ACC112 (cell line): Measurements from ENCODE around the gene PIP5K1A.

Source experiments
- H2AFZ ChIP-seq: fragments of 200-600 bp; sonication (generic); one replicate; pipeline ENCODE4 v1.6.0; 2017; ENCODE audit warnings: antibody characterized with exemption, low read length; ENCODE audit not compliant: unreplicated experiment
- H3K27ac ChIP-seq: fragments of 200-600 bp; sonication (generic); 2 replicates; pipeline ENCODE4 v1.5.1; 2014; ENCODE audit warnings: low read depth, mild to moderate bottlenecking, antibody characterized with exemption, low read length, moderate library complexity
- H3K27me3 ChIP-seq: fragments of 200-600 bp; sonication (generic); 2 replicates; pipeline ENCODE4 v1.6.1; 2014; ENCODE audit warnings: mild to moderate bottlenecking, antibody characterized with exemption, low read length, moderate library complexity, mixed read lengths; ENCODE audit not compliant: insufficient read depth
- H3K36me3 ChIP-seq: fragments of 200-600 bp; sonication (generic); 2 replicates; pipeline ENCODE4 v1.6.1; 2016; ENCODE audit warnings: mild to moderate bottlenecking, antibody characterized with exemption, low read length, moderate library complexity, mixed read lengths; ENCODE audit not compliant: insufficient read depth
- H3K4me1 ChIP-seq: fragments of 200-600 bp; sonication (generic); one replicate; pipeline ENCODE4 v1.6.1; 2016; ENCODE audit warnings: low read length, mixed read lengths; ENCODE audit not compliant: insufficient read depth, unreplicated experiment, control insufficient read depth
- H3K4me3 ChIP-seq: fragments of 200-600 bp; sonication (generic); 2 replicates; pipeline ENCODE4 v1.5.1; 2014; ENCODE audit warnings: mild to moderate bottlenecking, low read depth, low read length
- H3K79me2 ChIP-seq: fragments of 200-600 bp; sonication (generic); one replicate; pipeline ENCODE4 v1.6.0; 2016; ENCODE audit warnings: low read length; ENCODE audit not compliant: control insufficient read depth, unreplicated experiment, insufficient read depth

PIP5K1A gene

GRCh38 chr1:151289991-151290708 is 91.8 kb downstream of the PIP5K1A start:
- Histone ChIP-seq H3K4me3 (no peak overlapping the region), H3K4me1 (no peaks in the 10 kb centered on the region), H3K36me3 (peaks cover 4% of the 10 kb centered on the region; the same call in 1 of the 2 replicates), H2AFZ (no peak overlapping the region), H3K27ac (no peak overlapping the region), H3K79me2 (no peaks in the 10 kb centered on the region), H3K27me3 (no peaks in the 10 kb centered on the region)

GRCh38 chr1:151290709-151291303 is 92.5 kb downstream of the PIP5K1A start:
- Histone ChIP-seq H3K4me1 (no peaks in the 10 kb centered on the region), H3K27me3 (no peaks in the 10 kb centered on the region), H3K27ac (no peak overlapping the region), H3K36me3 (peaks cover 7% of the 10 kb centered on the region; the same call in 1 of the 2 replicates), H2AFZ (no peak overlapping the region), H3K79me2 (no peaks in the 10 kb centered on the region), H3K4me3 (no peak overlapping the region)

- Histone ChIP-seq H3K27ac (no peak overlapping the region), H3K4me3 (no peak overlapping the region), H3K36me3 (peaks cover 11% of the 10 kb centered on the region; the same call in 1 of the 2 replicates), H3K4me1 (no peaks in the 10 kb centered on the region), H3K27me3 (no peaks in the 10 kb centered on the region), H2AFZ (no peak overlapping the region), H3K79me2 (no peaks in the 10 kb centered on the region)
Observed at GRCh38 chr1:151292207-151293030, 94.1 kb downstream of the PIP5K1A start.

DNA sequence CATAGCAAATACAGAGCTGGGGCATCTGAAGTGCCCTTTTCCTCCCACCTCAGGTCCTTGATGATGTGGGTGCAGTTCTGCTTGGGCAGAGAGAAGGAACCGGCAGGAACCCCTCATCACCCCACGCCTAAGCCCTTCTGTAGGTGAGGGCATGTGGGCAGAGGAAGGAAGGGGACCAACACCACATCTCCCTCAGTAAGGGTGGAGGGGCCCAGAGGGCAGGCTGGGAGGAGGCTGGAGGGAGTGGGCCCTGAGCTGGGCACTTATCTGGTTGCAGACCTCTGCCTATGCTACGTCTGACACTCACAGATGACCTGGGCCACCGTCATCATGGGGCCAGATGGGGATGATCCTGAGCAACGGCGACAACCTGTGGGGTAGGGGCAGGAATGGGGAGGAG is 94.7 kb downstream of the PIP5K1A start:
- Histone ChIP-seq H3K4me3 (no peak overlapping the region), H3K79me2 (no peaks in the 10 kb centered on the region), H3K4me1 (no peaks in the 10 kb centered on the region), H3K27me3 (no peaks in the 10 kb centered on the region), H2AFZ (no peak overlapping the region), H3K27ac (no peak overlapping the region), H3K36me3 (peaks cover 16% of the 10 kb centered on the region; the same call in 1 of the 2 replicates)

- H3K4me3 ChIP-seq: no peak overlapping the region
- H3K79me2 ChIP-seq: no peaks in the 10 kb centered on the region
- H3K27me3 ChIP-seq: no peaks in the 10 kb centered on the region
- H2AFZ ChIP-seq: no peak overlapping the region
- peaks cover 26% of the 10 kb centered on the region for H3K36me3 ChIP-seq
- H3K4me1 ChIP-seq: no peaks in the 10 kb centered on the region
- no peak overlapping the region for H3K27ac ChIP-seq
Observed at GRCh38 chr1:151294742-151295462, 96.5 kb downstream of the PIP5K1A start.
